HEK293 (cell line): Measurements from ENCODE around the gene NKD1.

Experiments used
- CTCF ChIA-PET: fragments of 350-600 bp; formaldehyde crosslinking; extraction: SDS; loops from one replicate; lab custom pipeline; 2021; ENCODE audit warnings: antibody characterized with exemption; lab: Yijun Ruan, JAX
- POLR2A ChIA-PET: fragments of 300-600 bp; formaldehyde crosslinking; extraction: SDS; loops from one replicate; lab custom pipeline; 2020; ENCODE audit warnings: antibody characterized with exemption, inconsistent platforms; lab: Yijun Ruan, JAX
- H3K27ac ChIP-seq: fragments of 200-500 bp; sonication (Bioruptor generic); 2 replicates; pipeline ENCODE4 v1.5.1; 2014; ENCODE audit warnings: low read depth, low read length, control low read depth, inconsistent platforms; ENCODE audit errors: extremely low read depth
- H3K36me3 ChIP-seq, 2 experiments: fragments of 200-500 bp in 1 of 2; sonication (Bioruptor generic) in 1 of 2; 1 replicate in 1 of 2; 2 replicates in 1 of 2; pipeline ENCODE4 v1.5.1; 2014 to 2017; ENCODE audit warnings: inconsistent platforms in 2 of 2, low read length in 2 of 2; ENCODE audit not compliant: control insufficient read depth in 2 of 2, insufficient read depth in 1 of 2
- H3K4me1 ChIP-seq: fragments of 200-500 bp; sonication (Bioruptor generic); 2 replicates; pipeline ENCODE4 v1.5.1; 2014; ENCODE audit warnings: mild to moderate bottlenecking, low read length, inconsistent platforms; ENCODE audit not compliant: control insufficient read depth, insufficient read depth
- H3K4me3 ChIP-seq: 2 replicates; pipeline ENCODE4 v1.5.1; 2011; ENCODE audit warnings: low read depth, mild to moderate bottlenecking, control low read depth, low read length, moderate library complexity
- H3K9me3 ChIP-seq: fragments of 200-500 bp; sonication (Bioruptor generic); 2 replicates; pipeline ENCODE4 v1.5.1; 2014; ENCODE audit warnings: low read depth, low read length, inconsistent platforms; ENCODE audit not compliant: control insufficient read depth, insufficient read depth
- HOXC10 ChIP-seq: sonication (generic); formaldehyde crosslinking; IDR thresholded peaks from 2 replicates; pipeline ENCODE4 v1.8.1; 2023; ENCODE audit warnings: mild to moderate bottlenecking, missing genetic modification reagents
- KLF10 ChIP-seq: fragments of 450-650 bp; IDR thresholded peaks from 2 replicates; pipeline ENCODE4 v1.5.1; 2018; ENCODE audit warnings: missing biosample characterization, mild to moderate bottlenecking, missing genetic modification characterization
- PRDM1 ChIP-seq: fragments of 450-650 bp; formaldehyde crosslinking; IDR thresholded peaks from 2 replicates; pipeline ENCODE4; 2016; ENCODE audit warnings: missing biosample characterization, missing genetic modification characterization
- SCRT2 ChIP-seq: fragments of 450-650 bp; formaldehyde crosslinking; IDR thresholded peaks from 2 replicates; pipeline ENCODE4 v1.5.1; 2016; ENCODE audit warnings: missing biosample characterization, missing genetic modification characterization
- ZBTB49 ChIP-seq: fragments of 450-650 bp; formaldehyde crosslinking; IDR thresholded peaks from 2 replicates; pipeline ENCODE4 v1.5.1; 2016; ENCODE audit warnings: missing biosample characterization, missing genetic modification characterization, low read depth
- ZNF133 ChIP-seq: fragments of 450-650 bp; formaldehyde crosslinking; IDR thresholded peaks from 2 replicates; pipeline ENCODE4 v1.5.1; 2016; ENCODE audit warnings: missing biosample characterization, missing genetic modification characterization
- ZNF366 ChIP-seq: fragments of 450-650 bp; formaldehyde crosslinking; conservative IDR thresholded peaks from 2 replicates; pipeline ENCODE4 v1.5.1; 2016; ENCODE audit warnings: missing biosample characterization, missing genetic modification characterization
- ZNF596 ChIP-seq: fragments of 450-650 bp; IDR thresholded peaks from 2 replicates; pipeline ENCODE4 v1.5.0; 2018; ENCODE audit warnings: missing biosample characterization, mild to moderate bottlenecking, missing genetic modification characterization, moderate library complexity
- ZNF645 ChIP-seq: fragments of 450-650 bp; formaldehyde crosslinking; IDR thresholded peaks from 2 replicates; pipeline ENCODE4; 2016; ENCODE audit warnings: missing biosample characterization, missing genetic modification characterization
- ZNF747 ChIP-seq: fragments of 450-650 bp; formaldehyde crosslinking; IDR thresholded peaks from 2 replicates; pipeline ENCODE4 v1.5.1; 2016; ENCODE audit warnings: missing biosample characterization, missing genetic modification characterization
- ZNF777 ChIP-seq: fragments of 450-650 bp; formaldehyde crosslinking; IDR thresholded peaks from 2 replicates; pipeline ENCODE4 v1.5.1; 2017; ENCODE audit warnings: missing biosample characterization, missing genetic modification characterization, borderline replicate concordance
- ZSCAN18 ChIP-seq: fragments of 450-650 bp; formaldehyde crosslinking; IDR thresholded peaks from 2 replicates; pipeline ENCODE4 v1.5.1; 2016; ENCODE audit warnings: missing biosample characterization, missing genetic modification characterization
- TF ChIP-seq, protein P1 (sequence below): fragments of 450-650 bp; formaldehyde crosslinking; IDR thresholded peaks from 2 replicates; pipeline ENCODE4 v1.5.1; 2016; ENCODE audit warnings: missing biosample characterization, missing genetic modification characterization
- TF ChIP-seq, protein P2 (sequence below): fragments of 450-650 bp; formaldehyde crosslinking; conservative IDR thresholded peaks from 2 replicates; pipeline ENCODE4 v1.5.1; 2016; ENCODE audit warnings: low read depth, missing biosample characterization, missing genetic modification characterization

Gene NKD1

GRCh38 chr16:50519602-50520001 is 28.6 kb upstream of the NKD1 start:
- Histone ChIP-seq H3K36me3 (no peaks in the 10 kb centered on the region), H3K4me3 (no peak overlapping the region), H3K4me1 (no peaks in the 10 kb centered on the region; the same call in 1 of the 2 replicates), H3K27ac (no peak overlapping the region), H3K9me3 (no peaks in the 10 kb centered on the region; the same call in 1 of the 2 replicates)
- POLR2A ChIA-PET = no interaction called here
- no peak for TF ChIP-seq ZNF777 (tag by site-specific recombination)
- CTCF ChIA-PET = interaction anchor here (0.9 to 2.6 kb wide), 2 partner anchors 9 to 12 kb away, joined by 3 to 9 read pairs; no protein-coding TSS in a partner anchor

DNA sequence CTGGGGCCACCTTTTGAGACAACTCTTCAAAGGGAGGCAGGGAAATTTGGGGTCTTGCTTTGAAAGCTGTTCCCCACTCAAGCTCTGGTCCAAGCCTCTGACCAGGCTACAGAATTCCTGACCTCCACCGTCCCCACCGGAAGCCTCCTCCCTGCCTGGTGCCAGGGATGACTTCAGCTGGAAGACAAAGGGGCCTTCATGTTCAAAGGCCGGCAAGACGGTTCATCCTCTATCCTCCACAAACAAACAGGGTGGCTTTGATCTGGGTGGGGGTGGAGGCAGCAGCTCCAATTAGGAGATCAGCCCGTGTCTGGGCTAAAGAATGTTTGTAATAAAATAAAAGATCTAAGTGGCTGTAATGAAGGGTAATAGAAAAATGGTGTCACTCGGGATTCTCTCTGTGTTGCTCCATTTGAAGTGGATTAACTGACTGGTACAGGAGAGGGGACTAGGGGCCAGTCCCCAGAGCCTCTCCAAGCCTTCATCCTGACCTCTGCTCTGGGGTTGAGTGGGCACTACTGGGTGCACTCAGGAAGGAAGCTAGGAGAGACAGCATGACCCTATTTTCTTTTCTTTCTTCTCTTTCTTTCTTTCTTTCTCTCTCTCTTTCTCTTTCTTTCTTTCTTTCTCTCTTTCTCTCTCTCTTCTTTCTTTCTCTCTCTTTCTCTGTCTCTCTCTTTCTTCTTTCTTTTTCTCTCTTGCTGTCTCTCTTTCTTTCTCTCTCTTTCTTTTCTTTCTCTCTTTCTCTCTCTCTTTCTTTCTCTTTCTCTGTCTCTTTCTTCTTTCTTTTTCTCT is 27.5 kb upstream of the NKD1 start:
- no peaks in the 10 kb centered on the region; the same call in 1 of the 2 replicates for H3K4me1 ChIP-seq
- no peaks in the 10 kb centered on the region for H3K36me3 ChIP-seq
- CTCF ChIA-PET = interaction anchor here (2.6 kb wide), 1 partner anchor 10 kb away, joined by 9 read pairs; no protein-coding TSS in a partner anchor
- no peaks in the 10 kb centered on the region; the same call in 1 of the 2 replicates for H3K9me3 ChIP-seq
- POLR2A ChIA-PET = no interaction called here
- H3K4me3 ChIP-seq = no peak overlapping the region
- H3K27ac ChIP-seq = no peak overlapping the region
- peak; percentile 81 for TF ChIP-seq ZNF366 (tag by site-specific recombination)
- TF ChIP-seq HOXC10 (CRISPR knock-in tag) = no peak
- peak; percentile 87 for TF ChIP-seq ZNF596 (tag by site-specific recombination)
- TF ChIP-seq ZNF645 (tag by site-specific recombination) = no peak
- TF ChIP-seq PRDM1 (tag by site-specific recombination) = peak; percentile 85
- no peak for TF ChIP-seq SCRT2 (tag by site-specific recombination)
- TF ChIP-seq, protein P1, sequence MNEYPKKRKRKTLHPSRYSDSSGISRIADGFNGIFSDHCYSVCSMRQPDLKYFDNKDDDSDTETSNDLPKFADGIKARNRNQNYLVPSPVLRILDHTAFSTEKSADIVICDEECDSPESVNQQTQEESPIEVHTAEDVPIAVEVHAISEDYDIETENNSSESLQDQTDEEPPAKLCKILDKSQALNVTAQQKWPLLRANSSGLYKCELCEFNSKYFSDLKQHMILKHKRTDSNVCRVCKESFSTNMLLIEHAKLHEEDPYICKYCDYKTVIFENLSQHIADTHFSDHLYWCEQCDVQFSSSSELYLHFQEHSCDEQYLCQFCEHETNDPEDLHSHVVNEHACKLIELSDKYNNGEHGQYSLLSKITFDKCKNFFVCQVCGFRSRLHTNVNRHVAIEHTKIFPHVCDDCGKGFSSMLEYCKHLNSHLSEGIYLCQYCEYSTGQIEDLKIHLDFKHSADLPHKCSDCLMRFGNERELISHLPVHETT (tag by site-specific recombination) = no peak
- TF ChIP-seq, protein P2, sequence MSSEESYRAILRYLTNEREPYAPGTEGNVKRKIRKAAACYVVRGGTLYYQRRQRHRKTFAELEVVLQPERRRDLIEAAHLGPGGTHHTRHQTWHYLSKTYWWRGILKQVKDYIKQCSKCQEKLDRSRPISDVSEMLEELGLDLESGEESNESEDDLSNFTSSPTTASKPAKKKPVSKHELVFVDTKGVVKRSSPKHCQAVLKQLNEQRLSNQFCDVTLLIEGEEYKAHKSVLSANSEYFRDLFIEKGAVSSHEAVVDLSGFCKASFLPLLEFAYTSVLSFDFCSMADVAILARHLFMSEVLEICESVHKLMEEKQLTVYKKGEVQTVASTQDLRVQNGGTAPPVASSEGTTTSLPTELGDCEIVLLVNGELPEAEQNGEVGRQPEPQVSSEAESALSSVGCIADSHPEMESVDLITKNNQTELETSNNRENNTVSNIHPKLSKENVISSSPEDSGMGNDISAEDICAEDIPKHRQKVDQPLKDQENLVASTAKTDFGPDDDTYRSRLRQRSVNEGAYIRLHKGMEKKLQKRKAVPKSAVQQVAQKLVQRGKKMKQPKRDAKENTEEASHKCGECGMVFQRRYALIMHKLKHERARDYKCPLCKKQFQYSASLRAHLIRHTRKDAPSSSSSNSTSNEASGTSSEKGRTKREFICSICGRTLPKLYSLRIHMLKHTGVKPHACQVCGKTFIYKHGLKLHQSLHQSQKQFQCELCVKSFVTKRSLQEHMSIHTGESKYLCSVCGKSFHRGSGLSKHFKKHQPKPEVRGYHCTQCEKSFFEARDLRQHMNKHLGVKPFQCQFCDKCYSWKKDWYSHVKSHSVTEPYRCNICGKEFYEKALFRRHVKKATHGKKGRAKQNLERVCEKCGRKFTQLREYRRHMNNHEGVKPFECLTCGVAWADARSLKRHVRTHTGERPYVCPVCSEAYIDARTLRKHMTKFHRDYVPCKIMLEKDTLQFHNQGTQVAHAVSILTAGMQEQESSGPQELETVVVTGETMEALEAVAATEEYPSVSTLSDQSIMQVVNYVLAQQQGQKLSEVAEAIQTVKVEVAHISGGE (tag by site-specific recombination) = no peak
- no peak for TF ChIP-seq ZBTB49 (tag by site-specific recombination)
- no peak for TF ChIP-seq ZNF747 (tag by site-specific recombination)
- no peak for TF ChIP-seq ZSCAN18 (tag by site-specific recombination)
- TF ChIP-seq KLF10 = no peak
- TF ChIP-seq ZNF133 (tag by site-specific recombination) = no peak
- TF ChIP-seq, all 188 proteins: peak for 3
